Activated CD8-positive, alpha-beta memory T cell treated with anti-CD3 and anti-CD28 coated beads, Interleukin-2, amount 10 ng/mL, durations not matched to agents 7 days and 5 days (primary cell): ENCODE results near the gene FRAS1. TPM values are rescaled to one million over a fixed set of nuclear protein-coding genes. Genes with fewer than 3 reads are reported as not detected.
"Not testable (repeated sequence)": the region's sequence is repeated elsewhere in the genome, so short reads cannot be mapped to it uniquely, and the experiment has no call there.

Experiments
- ATAC-seq: fragments of 150-1000 bp; cut with Tn5 transposase; one replicate; pipeline ENCODE4 v1.10.0; 2021; ENCODE audit warnings: moderate library complexity
- CTCF ChIA-PET: fragments of 350-600 bp; sonication (Branson Sonifier 250); formaldehyde crosslinking; loops from one replicate; lab custom pipeline; 2021; ENCODE audit warnings: antibody characterized with exemption; lab: Charles Lee
- DNase-seq: peaks from one replicate; pipeline ENCODE4 v3.0.0-alpha.2; 2020
- H3K27ac Mint-ChIP-seq: one replicate; pipeline ENCODE4 v1.8.0; 2021; ENCODE audit warnings: mild to moderate bottlenecking, mixed read lengths
- H3K27me3 Mint-ChIP-seq: one replicate; pipeline ENCODE4 v1.8.0; 2021; ENCODE audit warnings: mixed read lengths
- H3K36me3 Mint-ChIP-seq: one replicate; pipeline ENCODE4 v1.8.0; 2021; ENCODE audit warnings: mild to moderate bottlenecking, mixed read lengths
- H3K4me1 Mint-ChIP-seq: one replicate; pipeline ENCODE4 v1.8.0; 2021; ENCODE audit warnings: mixed read lengths
- H3K4me3 Mint-ChIP-seq: one replicate; pipeline ENCODE4 v1.8.0; 2021; ENCODE audit warnings: mild to moderate bottlenecking, moderate library complexity, mixed read lengths
- H3K9me3 Mint-ChIP-seq: one replicate; pipeline ENCODE4 v1.8.0; 2022; ENCODE audit warnings: low read depth, mixed read lengths
- total RNA-seq, 2 experiments: library from RNA; stranded (reverse); gene quantifications; one replicate each; pipeline ENCODE4 v1.2.3, GENCODE V29; 2021

FRAS1 gene
- total RNA-seq, 2 experiments from 2014 or later: 0.05 TPM; not detected in 1

DNA sequence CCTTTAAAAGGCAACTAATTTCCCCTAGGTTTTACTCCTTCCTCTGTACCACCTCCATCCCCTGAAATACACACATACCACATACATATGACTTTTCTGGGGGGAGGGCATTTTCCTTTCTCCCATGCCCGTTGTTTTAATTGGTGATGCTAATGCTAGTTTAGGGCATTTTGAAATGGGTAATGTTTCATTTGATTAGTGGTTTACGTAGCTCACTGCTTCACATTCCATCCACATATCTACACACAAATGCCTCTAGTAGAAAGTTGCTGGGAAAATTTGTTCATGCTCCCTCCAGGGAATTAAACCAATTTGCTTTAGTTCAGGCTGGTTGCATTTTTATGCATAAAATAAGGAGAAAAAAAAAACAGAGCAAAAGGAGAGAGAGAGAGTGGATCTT lies 231.2 kb downstream of the FRAS1 start:
- DNase-seq: no peak
- Mint-ChIP-seq H3K4me1 (no peaks in the 10 kb centered on the region), H3K27me3 (peaks cover 5% of the 10 kb centered on the region), H3K9me3 (no peaks in the 10 kb centered on the region), H3K27ac (no peak overlapping the region), H3K4me3 (no peak overlapping the region), H3K36me3 (no peaks in the 10 kb centered on the region)
- CTCF ChIA-PET: no interaction called here
- ATAC-seq: no peak

DNA sequence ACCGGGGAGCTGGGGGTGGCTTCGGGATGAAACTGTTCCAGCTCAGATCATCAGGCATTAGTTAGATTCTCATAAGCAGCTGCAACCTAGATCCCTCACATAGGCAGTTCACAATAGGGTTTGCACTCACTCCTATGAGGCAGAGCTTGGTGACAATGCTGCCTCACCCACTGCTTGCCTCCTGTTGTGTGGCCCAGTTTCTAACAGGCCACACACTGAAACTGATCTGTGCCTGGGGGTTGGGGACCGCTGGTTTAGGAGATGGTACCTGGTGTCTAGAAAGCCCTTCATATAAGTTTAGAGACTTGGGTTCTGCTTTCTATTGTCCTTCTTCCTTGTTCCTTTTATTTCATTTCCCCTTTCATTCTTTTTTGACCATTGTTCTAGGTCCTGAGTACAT lies 234.2 kb downstream of the FRAS1 start:
- Mint-ChIP-seq H3K4me3 (no peak overlapping the region), H3K36me3 (no peaks in the 10 kb centered on the region), H3K4me1 (no peaks in the 10 kb centered on the region), H3K9me3 (no peaks in the 10 kb centered on the region), H3K27me3 (peaks cover 16% of the 10 kb centered on the region), H3K27ac (no peak overlapping the region)
- no peak for ATAC-seq
- DNase-seq: no peak
- CTCF ChIA-PET: no interaction called here

DNA sequence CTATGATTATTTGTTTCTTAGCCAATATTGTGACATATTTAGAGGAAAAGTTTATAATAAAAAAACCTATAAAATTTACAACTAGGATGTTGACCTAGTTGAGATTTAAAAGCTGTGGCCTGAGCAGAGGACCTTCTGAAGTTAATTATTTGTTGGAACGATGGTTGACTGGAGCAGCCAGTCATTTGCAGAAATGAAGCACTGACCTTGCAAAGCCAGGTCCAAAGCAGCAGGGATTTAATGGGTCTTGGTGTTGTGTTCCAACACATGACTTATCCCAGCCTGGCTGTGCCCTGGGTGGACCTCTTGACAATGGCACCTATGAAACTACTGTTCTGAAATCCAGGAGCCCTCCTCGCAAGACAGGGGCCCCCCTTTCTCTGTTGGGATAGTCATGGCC lies 235.2 kb downstream of the FRAS1 start:
- no peaks in the 10 kb centered on the region for H3K9me3 Mint-ChIP-seq
- H3K27ac Mint-ChIP-seq: no peak overlapping the region
- no peak for ATAC-seq
- H3K4me1 Mint-ChIP-seq: peaks cover 8% of the 10 kb centered on the region
- CTCF ChIA-PET: no interaction called here
- no peak for DNase-seq
- H3K36me3 Mint-ChIP-seq: no peaks in the 10 kb centered on the region
- no peak overlapping the region for H3K4me3 Mint-ChIP-seq
- peaks cover 23% of the 10 kb centered on the region for H3K27me3 Mint-ChIP-seq

DNA sequence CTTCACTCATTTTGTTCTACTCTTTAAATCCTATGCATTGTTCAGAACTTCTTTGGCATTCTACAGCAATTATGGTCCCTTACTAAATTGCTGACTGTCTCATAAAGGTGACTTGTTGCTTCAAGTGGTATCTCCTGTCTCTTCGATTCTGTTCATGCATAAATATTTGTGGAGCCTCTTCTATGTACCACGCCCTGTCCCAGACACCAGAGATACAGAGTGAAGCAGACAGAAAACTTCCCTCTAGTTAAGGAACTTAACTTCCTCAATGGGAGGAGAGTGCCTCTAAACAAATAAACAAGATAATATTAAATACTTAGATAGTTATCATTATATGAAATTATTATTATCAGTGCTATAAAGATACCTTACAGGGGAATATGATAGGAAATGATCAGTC lies 235.7 kb downstream of the FRAS1 start:
- Mint-ChIP-seq H3K27me3 (peaks cover 23% of the 10 kb centered on the region), H3K27ac (no peak overlapping the region), H3K36me3 (no peaks in the 10 kb centered on the region), H3K4me1 (peaks cover 10% of the 10 kb centered on the region), H3K9me3 (no peaks in the 10 kb centered on the region), H3K4me3 (no peak overlapping the region)
- no peak for ATAC-seq
- CTCF ChIA-PET: no interaction called here
- DNase-seq: no peak

DNA sequence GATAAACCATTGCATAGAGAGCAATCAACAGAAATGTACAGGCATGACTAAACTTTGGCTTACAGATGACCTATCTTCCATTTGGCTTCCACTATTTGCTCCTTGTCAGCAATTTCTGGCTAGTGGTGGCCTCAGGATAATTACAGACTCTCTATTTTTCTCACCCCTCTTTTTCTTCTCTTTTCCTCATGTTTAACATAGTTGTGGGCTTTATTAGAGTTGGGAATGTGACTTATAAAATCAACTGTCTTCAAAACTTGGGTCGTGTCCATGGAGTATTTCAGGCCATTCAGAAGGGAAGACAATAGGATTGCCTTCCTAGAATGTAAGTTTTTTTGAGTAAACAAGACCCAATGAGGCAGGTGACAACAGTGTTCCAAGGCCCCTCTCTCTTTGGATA lies 236.2 kb downstream of the FRAS1 start:
- Mint-ChIP-seq H3K27me3 (peaks cover 23% of the 10 kb centered on the region), H3K36me3 (no peaks in the 10 kb centered on the region), H3K9me3 (no peaks in the 10 kb centered on the region), H3K27ac (no peak overlapping the region), H3K4me3 (no peak overlapping the region), H3K4me1 (peaks cover 10% of the 10 kb centered on the region)
- DNase-seq (no peak), ATAC-seq (no peak)
- CTCF ChIA-PET: no interaction called here

DNA sequence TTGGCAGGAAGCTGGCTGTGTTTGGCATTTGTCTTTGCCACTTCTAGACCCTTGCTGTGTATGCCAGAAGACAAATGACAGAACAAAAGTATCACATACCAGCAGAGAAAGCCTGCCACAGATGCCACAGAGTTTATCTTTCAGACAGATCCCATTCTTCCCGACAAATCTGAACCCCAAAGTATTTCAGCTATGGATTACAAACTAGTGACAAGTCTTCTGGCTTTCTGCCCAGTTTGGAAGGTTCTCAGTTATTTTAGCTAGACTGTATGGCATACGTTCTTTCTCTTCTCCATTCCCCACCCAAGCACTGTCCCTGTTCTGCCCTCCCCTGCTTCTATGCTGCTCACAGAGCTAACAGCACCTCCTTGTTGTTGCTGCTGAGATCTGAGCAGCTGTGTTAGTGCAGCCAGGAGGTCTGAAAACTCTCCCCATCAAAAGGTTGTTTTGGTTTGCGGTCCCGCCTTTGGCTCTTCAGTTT lies 236.7 kb downstream of the FRAS1 start:
- DNase-seq (no peak), ATAC-seq (no peak)
- H3K27me3 Mint-ChIP-seq: peaks cover 24% of the 10 kb centered on the region
- peaks cover 10% of the 10 kb centered on the region for H3K4me1 Mint-ChIP-seq
- no peak overlapping the region for H3K4me3 Mint-ChIP-seq
- H3K27ac Mint-ChIP-seq: no peak overlapping the region
- H3K9me3 Mint-ChIP-seq: no peaks in the 10 kb centered on the region
- H3K36me3 Mint-ChIP-seq: no peaks in the 10 kb centered on the region
- CTCF ChIA-PET: no interaction called here

DNA sequence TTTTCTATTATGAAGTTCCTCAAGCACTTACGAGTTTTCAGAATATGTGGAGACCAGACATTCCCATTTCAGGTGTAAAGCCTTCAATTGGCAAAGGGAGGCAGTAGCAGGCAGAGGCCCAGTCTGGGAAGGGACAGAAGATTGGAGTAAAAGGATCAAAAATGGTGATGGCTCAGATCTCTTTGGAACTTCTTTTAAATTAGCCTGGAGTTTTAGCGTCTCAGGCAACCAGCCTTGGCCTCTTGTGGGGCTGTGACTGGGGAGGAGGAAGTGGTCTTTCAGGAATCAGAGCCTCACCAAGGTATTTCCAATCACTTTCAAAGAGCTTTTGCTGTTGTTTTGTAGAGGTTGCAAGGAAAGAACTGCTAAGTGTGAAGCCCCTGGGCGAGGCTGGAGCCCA lies 239.1 kb downstream of the FRAS1 start:
- H3K27ac Mint-ChIP-seq: no peak overlapping the region
- no peak overlapping the region for H3K4me3 Mint-ChIP-seq
- H3K27me3 Mint-ChIP-seq: peaks cover 36% of the 10 kb centered on the region
- ATAC-seq (no peak), DNase-seq (no peak)
- no peaks in the 10 kb centered on the region for H3K9me3 Mint-ChIP-seq
- H3K36me3 Mint-ChIP-seq: no peaks in the 10 kb centered on the region
- peaks cover 10% of the 10 kb centered on the region for H3K4me1 Mint-ChIP-seq
- CTCF ChIA-PET: no interaction called here

DNA sequence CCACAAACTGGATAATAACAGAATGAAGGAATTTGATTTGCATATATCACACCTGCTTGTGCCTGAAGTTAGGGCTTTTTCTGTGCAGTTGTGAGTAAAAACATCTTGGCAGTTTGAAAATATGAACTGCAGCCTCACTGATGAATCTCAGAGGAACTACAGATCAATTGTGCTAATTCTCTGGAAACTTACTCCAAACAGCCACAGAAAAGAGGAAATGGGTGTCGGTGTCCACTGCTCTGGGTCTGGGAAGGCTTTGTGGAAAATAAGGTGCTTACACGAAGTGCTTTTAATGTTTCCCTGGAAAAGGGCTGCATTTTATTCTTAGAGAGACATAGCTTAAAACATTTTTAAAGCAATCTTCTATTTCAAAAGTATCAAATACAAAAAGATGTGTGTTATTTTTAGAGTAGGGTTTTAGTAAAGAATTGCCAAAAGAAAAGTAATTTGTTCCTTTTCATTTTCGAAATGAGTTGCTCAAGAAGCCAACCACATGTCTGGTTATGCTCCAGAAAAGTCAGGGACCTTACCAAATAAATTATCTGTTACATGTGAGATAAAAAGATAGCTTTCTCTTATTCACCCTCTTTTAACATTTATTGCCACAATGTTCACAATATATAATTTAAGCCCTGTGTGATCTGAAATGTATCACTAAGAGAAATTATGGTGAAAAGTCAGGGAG lies 240.1 kb downstream of the FRAS1 start:
- Mint-ChIP-seq H3K27ac (no peak overlapping the region), H3K4me3 (no peak overlapping the region), H3K27me3 (peaks cover 38% of the 10 kb centered on the region), H3K36me3 (no peaks in the 10 kb centered on the region), H3K4me1 (peaks cover 10% of the 10 kb centered on the region), H3K9me3 (no peaks in the 10 kb centered on the region)
- DNase-seq (no peak), ATAC-seq (no peak)
- CTCF ChIA-PET: no interaction called here

DNA sequence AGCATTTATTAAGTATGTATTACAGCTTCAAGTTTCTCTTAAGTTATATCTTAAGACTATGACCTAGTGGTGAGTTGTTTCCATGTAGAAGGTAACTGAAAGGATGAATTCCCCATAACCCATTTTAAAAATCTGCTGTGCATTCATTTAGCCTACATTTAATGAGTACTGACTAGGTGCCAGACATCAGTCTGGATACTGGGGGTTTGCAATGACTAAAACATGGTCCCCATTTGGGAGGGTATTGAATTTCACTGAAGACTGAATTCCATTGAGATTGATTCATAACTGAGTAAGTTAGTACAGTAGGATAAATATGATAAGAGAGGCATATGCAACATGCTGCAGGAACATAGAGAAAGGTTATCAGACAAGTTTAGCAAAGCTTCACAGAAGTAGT lies 241.5 kb downstream of the FRAS1 start:
- DNase-seq (no peak), ATAC-seq (no peak)
- Mint-ChIP-seq H3K36me3 (no peaks in the 10 kb centered on the region), H3K27me3 (peaks cover 38% of the 10 kb centered on the region), H3K4me3 (no peak overlapping the region), H3K4me1 (peaks cover 10% of the 10 kb centered on the region), H3K27ac (no peak overlapping the region), H3K9me3 (no peaks in the 10 kb centered on the region)
- CTCF ChIA-PET: no interaction called here

DNA sequence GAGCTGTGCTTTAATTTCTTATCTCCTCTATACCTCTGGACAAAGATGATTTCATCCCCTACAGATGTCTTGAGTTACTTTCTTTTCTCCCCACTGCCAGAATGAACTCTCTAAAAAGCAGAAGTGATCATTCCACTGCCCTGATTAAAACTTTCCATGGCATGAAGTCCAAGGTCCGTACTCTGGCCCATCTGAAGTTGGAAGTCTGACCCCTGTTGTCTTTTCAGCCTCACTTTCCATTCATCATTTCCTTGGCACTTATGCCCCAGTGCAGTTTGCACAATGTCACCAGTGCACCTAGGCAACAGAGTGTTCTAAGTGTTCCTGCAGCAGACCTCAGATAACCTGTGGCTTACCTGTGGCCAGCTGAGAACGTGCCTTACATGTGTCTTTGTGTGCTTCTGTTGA lies 242.4 kb downstream of the FRAS1 start:
- peaks cover 34% of the 10 kb centered on the region for H3K27me3 Mint-ChIP-seq
- no peak overlapping the region for H3K4me3 Mint-ChIP-seq
- H3K36me3 Mint-ChIP-seq: no peaks in the 10 kb centered on the region
- H3K27ac Mint-ChIP-seq: no peak overlapping the region
- ATAC-seq (no peak), DNase-seq (no peak)
- no peaks in the 10 kb centered on the region for H3K9me3 Mint-ChIP-seq
- peaks cover 10% of the 10 kb centered on the region for H3K4me1 Mint-ChIP-seq
- CTCF ChIA-PET: no interaction called here

DNA sequence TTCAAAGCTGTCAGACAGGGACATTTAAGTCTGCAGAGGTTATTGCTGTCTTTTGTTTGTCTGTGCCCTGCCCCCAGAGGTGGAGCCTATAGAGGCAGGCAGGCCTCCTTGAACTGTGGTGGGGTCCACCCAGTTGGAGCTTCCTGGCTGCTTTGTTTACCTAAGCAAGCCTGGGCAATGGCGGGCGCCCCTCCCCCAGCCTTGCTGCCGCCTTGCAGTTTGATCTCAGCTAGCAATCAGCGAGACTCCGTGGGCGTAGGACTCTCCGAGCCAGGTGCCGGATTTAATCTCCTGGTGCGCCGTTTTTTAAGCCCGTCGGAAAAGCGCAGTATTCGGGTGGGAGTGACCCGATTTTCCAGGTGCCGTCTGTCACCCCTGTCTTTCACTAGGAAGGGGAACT lies 250.1 kb downstream of the FRAS1 start:
- H3K36me3 Mint-ChIP-seq, ATAC-seq, H3K4me1 Mint-ChIP-seq, DNase-seq, H3K27ac Mint-ChIP-seq, H3K4me3 Mint-ChIP-seq, CTCF ChIA-PET, H3K9me3 Mint-ChIP-seq: not testable (repeated sequence)
- H3K27me3 Mint-ChIP-seq: peaks cover 22% of the 10 kb centered on the region

DNA sequence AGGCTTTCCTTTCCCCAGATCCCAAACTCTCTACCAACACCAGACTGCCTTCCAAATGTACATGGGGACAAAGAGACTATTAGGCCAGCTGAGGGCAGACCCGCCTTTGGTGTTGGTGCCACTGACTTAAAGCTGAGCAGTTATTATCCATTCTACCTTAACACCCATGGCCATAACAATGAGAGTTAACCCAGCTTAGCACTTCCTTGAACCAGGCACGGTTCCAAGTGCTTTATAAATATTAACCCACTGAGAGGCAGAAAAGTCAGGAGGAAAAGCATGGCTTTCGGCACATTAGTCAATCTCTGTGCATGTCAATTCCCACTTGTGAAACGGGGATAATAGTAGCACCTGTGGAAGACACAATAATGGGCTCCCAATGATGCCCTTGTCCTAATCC lies 251.4 kb downstream of the FRAS1 start:
- CTCF ChIA-PET: no interaction called here
- peaks cover 22% of the 10 kb centered on the region for H3K27me3 Mint-ChIP-seq

DNA sequence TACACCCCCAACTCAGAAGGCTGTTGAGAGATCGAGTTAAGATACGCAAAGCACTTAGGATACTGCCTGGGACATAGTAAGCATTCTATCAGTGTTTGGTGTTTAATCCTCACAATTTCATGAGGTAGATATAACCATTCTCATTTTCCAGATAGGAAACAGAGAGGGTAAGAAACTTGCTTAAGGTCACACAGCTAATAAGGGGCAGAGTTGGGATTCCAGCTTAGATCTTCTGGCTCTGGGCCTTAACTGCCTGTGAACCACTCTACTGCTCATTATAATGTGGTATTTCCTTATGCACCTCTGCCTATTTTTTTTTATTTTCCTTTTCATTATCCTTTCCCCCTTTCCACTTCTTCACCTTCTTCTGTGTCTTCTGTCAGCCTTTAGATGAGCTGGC lies 252.2 kb downstream of the FRAS1 start:
- ATAC-seq: no peak
- no peak overlapping the region for H3K4me3 Mint-ChIP-seq
- H3K36me3 Mint-ChIP-seq: peaks cover 7% of the 10 kb centered on the region
- CTCF ChIA-PET: no interaction called here
- no peak for DNase-seq
- peaks cover 22% of the 10 kb centered on the region for H3K27me3 Mint-ChIP-seq
- H3K27ac Mint-ChIP-seq: no peak overlapping the region
- H3K9me3 Mint-ChIP-seq: no peaks in the 10 kb centered on the region
- H3K4me1 Mint-ChIP-seq: peaks cover 19% of the 10 kb centered on the region

More for the DNA sequence above, 251.4 kb downstream of the FRAS1 start:
- H3K9me3 Mint-ChIP-seq: no peaks in the 10 kb centered on the region
- H3K36me3 Mint-ChIP-seq: peaks cover 3% of the 10 kb centered on the region
- DNase-seq: no peak
- H3K27ac Mint-ChIP-seq: no peak overlapping the region
- H3K4me3 Mint-ChIP-seq: no peak overlapping the region
- peaks cover 10% of the 10 kb centered on the region for H3K4me1 Mint-ChIP-seq
- no peak for ATAC-seq

DNA sequence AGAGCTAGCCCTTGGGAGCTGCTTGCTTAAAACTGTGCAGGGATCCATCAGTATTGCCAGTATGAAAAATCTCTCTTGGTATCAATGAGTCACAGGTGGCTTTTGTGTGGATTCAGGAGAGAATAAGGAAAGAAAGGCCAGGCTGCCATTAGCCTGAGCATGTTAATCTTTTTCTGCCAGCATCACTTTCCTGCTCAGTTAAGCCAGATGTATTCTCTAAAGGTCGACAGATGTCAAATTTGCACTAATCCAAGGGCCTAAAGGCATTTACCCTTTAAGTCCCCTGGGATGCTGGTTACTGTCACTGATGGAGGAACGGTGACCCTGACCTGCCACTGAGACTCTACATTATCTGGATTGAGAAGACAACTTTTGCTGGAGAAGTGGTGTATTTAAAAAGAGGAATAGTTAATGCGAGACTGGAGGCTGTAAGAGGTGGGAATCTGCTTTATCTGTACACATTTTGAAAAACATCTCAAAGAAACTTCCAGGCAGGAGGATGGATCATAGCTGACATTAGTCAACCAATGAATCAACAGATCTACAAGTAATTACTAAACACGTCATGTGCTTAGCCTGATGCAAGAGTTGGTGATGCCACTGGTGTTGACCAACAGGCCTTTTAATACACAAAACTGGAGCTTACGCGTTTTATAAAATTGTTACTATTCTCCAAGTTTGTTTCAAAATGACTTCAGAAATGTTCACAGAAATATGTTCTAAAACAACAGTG lies 253.1 kb downstream of the FRAS1 start:
- CTCF ChIA-PET: no interaction called here
- Mint-ChIP-seq H3K27ac (no peak overlapping the region), H3K27me3 (peaks cover 25% of the 10 kb centered on the region), H3K4me1 (peaks cover 19% of the 10 kb centered on the region), H3K4me3 (no peak overlapping the region), H3K9me3 (no peaks in the 10 kb centered on the region), H3K36me3 (peaks cover 11% of the 10 kb centered on the region)
- ATAC-seq (no peak), DNase-seq (no peak)
